Spinal cord (tissue), 10 donors: Measurements from ENCODE around the gene CDH24. TPM values are rescaled to one million over a fixed set of nuclear protein-coding genes. Genes with fewer than 3 reads are reported as not detected.

Source experiments
- DNase-seq, 6 donors: peaks; one replicate each; pipeline versions ENCODE4 v3.0.0 to v3.0.0-alpha.2; 2013 to 2015; ENCODE audit warnings: low spot score in 6 of 6, low read depth in 4 of 6
- H3K27ac ChIP-seq: one replicate; pipeline ENCODE4 v1.5.1; 2013; ENCODE audit warnings: low read depth, low read length, control low read depth
- H3K27me3 ChIP-seq: one replicate; pipeline ENCODE4 v1.6.1; 2013; ENCODE audit warnings: low read length; ENCODE audit not compliant: control insufficient read depth, insufficient read depth
- H3K36me3 ChIP-seq: one replicate; pipeline ENCODE4 v1.6.1; 2013; ENCODE audit warnings: low read length; ENCODE audit not compliant: control insufficient read depth, insufficient read depth
- H3K4me1 ChIP-seq: one replicate; pipeline ENCODE4 v1.6.1; 2013; ENCODE audit warnings: low read length; ENCODE audit not compliant: control insufficient read depth, insufficient read depth
- H3K4me3 ChIP-seq: one replicate; pipeline ENCODE4 v1.5.1; 2013; ENCODE audit warnings: low read depth, low read length, control low read depth
- H3K9me3 ChIP-seq: one replicate; pipeline ENCODE4 v1.6.1; 2013; ENCODE audit warnings: low read length; ENCODE audit not compliant: control insufficient read depth, insufficient read depth
- WGBS: methylation state at CpG from one replicate; pipeline ENCODE4 v1.1.5; 2013; ENCODE audit warnings: missing lambda C conversion rate; ENCODE audit not compliant: insufficient coverage; 5-methylcytosine and 5-hydroxymethylcytosine counted together
- polyA plus RNA-seq, 2 donors: library from polyadenylated mRNA; unstranded; fragments of 120-200 nt; gene quantifications; one replicate each; pipeline ENCODE4 v1.2.1, GENCODE V29; 2013; ENCODE audit not compliant: insufficient read length in 2 of 2
- total RNA-seq, 2 donors: library from RNA; depleted of rRNA in 1 of 2; stranded (reverse); fragments of 120-200 nt in 1 of 2; fragments of >200 nt in 1 of 2; gene quantifications; one replicate each; pipeline versions ENCODE4 v1.2.3 to v1.2.4, GENCODE V29; 2013 to 2014
- donor health status: healthy.

CDH24 gene
- total and polyA plus RNA-seq, 4 donors, result 9.6 to 46.0 (median 27.5) TPM

GRCh38 chr14:23076785-23077408, 19.6 kb upstream of the CDH24 start:
- DNase-seq, result peak in 2 of 6 donors; percentile 53 to 67
- 100% methylated on average over 1 of the region's 5 CpGs for WGBS
- Histone ChIP-seq H3K27ac (no peak overlapping the region), H3K4me1 (peaks cover 5% of the 10 kb centered on the region), H3K27me3 (no peaks in the 10 kb centered on the region), H3K4me3 (no peak overlapping the region), H3K36me3 (peaks cover 55% of the 10 kb centered on the region), H3K9me3 (no peaks in the 10 kb centered on the region)

- H3K4me3 ChIP-seq, result no peak overlapping the region
- H3K27ac ChIP-seq, result no peak overlapping the region
- H3K9me3 ChIP-seq, result no peaks in the 10 kb centered on the region
- no peaks in the 10 kb centered on the region for H3K27me3 ChIP-seq
- no peak for DNase-seq
- peaks cover 14% of the 10 kb centered on the region for H3K4me1 ChIP-seq
- peaks cover 44% of the 10 kb centered on the region for H3K36me3 ChIP-seq
- WGBS, result no CpG with 5 or more reads among the region's 1 CpG
These were observed 17.6 kb upstream of the CDH24 start for GRCh38 chr14:23074906-23075305.

- DNase-seq, result peak in 1 of 6 donors; percentile 25
- 54% methylated on average over 3 of the region's 5 CpGs for WGBS
- H3K36me3 ChIP-seq, result peaks cover 41% of the 10 kb centered on the region
- peaks cover 27% of the 10 kb centered on the region for H3K4me1 ChIP-seq
- H3K27ac ChIP-seq, result peak overlapping the region; percentile 89
- no peaks in the 10 kb centered on the region for H3K9me3 ChIP-seq
- H3K27me3 ChIP-seq, result no peaks in the 10 kb centered on the region
- H3K4me3 ChIP-seq, result peak overlapping the region; percentile 92
These were observed 14.7 kb upstream of the CDH24 start for GRCh38 chr14:23071921-23072539.

- Histone ChIP-seq H3K4me1 (peaks cover 27% of the 10 kb centered on the region), H3K27me3 (no peaks in the 10 kb centered on the region), H3K9me3 (no peaks in the 10 kb centered on the region), H3K27ac (peak overlapping the region; percentile 89), H3K36me3 (peaks cover 47% of the 10 kb centered on the region), H3K4me3 (peak overlapping the region; percentile 92)
- WGBS, result 0% methylated on average over 11 of the region's 14 CpGs
- peak; percentile 67 to 97 (median 77) for DNase-seq
These were observed 14.1 kb upstream of the CDH24 start for GRCh38 chr14:23071244-23071920.

GRCh38 chr14:23070262-23071129, 13.2 kb upstream of the CDH24 start:
- peaks cover 27% of the 10 kb centered on the region for H3K4me1 ChIP-seq
- no peaks in the 10 kb centered on the region for H3K9me3 ChIP-seq
- H3K27me3 ChIP-seq, result no peaks in the 10 kb centered on the region
- DNase-seq, result peak in 2 of 6 donors; percentile 16 to 21
- 24% methylated on average over 3 of the region's 10 CpGs for WGBS
- peak overlapping the region; percentile 92 for H3K4me3 ChIP-seq
- peaks cover 49% of the 10 kb centered on the region for H3K36me3 ChIP-seq
- H3K27ac ChIP-seq, result peak overlapping the region; percentile 89

GRCh38 chr14:23069413-23069806, 12.1 kb upstream of the CDH24 start:
- WGBS, result no CpG with 5 or more reads among the region's 4 CpGs
- H3K9me3 ChIP-seq, result no peaks in the 10 kb centered on the region
- H3K4me1 ChIP-seq, result peaks cover 27% of the 10 kb centered on the region
- no peak overlapping the region for H3K4me3 ChIP-seq
- no peaks in the 10 kb centered on the region for H3K27me3 ChIP-seq
- H3K27ac ChIP-seq, result peak overlapping the region; percentile 38
- peaks cover 56% of the 10 kb centered on the region for H3K36me3 ChIP-seq
- DNase-seq, result no peak

GRCh38 chr14:23068789-23069412, 11.6 kb upstream of the CDH24 start:
- Histone ChIP-seq H3K4me3 (no peak overlapping the region), H3K36me3 (peaks cover 57% of the 10 kb centered on the region), H3K4me1 (peaks cover 27% of the 10 kb centered on the region), H3K9me3 (no peaks in the 10 kb centered on the region), H3K27me3 (no peaks in the 10 kb centered on the region), H3K27ac (peak overlapping the region; percentile 38)
- DNase-seq, result peak; percentile 69 to 97 (median 82)
- 23% methylated on average over 6 of the region's 8 CpGs for WGBS

GRCh38 chr14:23067847-23068788, 10.8 kb upstream of the CDH24 start:
- no peaks in the 10 kb centered on the region for H3K27me3 ChIP-seq
- no peaks in the 10 kb centered on the region for H3K9me3 ChIP-seq
- no peak overlapping the region for H3K27ac ChIP-seq
- no peak for DNase-seq
- 93% methylated on average over 6 of the region's 14 CpGs for WGBS
- peaks cover 58% of the 10 kb centered on the region for H3K36me3 ChIP-seq
- H3K4me3 ChIP-seq, result no peak overlapping the region
- peaks cover 27% of the 10 kb centered on the region for H3K4me1 ChIP-seq
